Neural progenitor cell (in vitro differentiated cells): ENCODE measurements around the gene POLR2C. TPM values are rescaled to one million over a fixed set of nuclear protein-coding genes. Genes with fewer than 3 reads are reported as not detected.

Source experiments
- DNase-seq: peaks from one replicate; pipeline ENCODE4 v3.0.0-alpha.2; 2016; ENCODE audit warnings: low spot score
- H2AFZ ChIP-seq: fragments of 200-600 bp; sonication (generic); replicated peaks from 2 replicates; pipeline ENCODE4 v1.6.1; 2016; ENCODE audit warnings: antibody characterized with exemption
- H3F3A ChIP-seq: fragments of 200-600 bp; sonication (generic); 2 replicates; pipeline ENCODE4 v1.6.1; 2016; ENCODE audit warnings: antibody characterized with exemption, low read depth
- H3K27ac ChIP-seq: fragments of 200-600 bp; sonication (generic); 2 replicates; pipeline ENCODE4 v1.5.1; 2016; ENCODE audit warnings: mild to moderate bottlenecking
- H3K27me3 ChIP-seq: fragments of 200-600 bp; sonication (generic); 2 replicates; pipeline ENCODE4 v1.6.1; 2016; ENCODE audit warnings: mild to moderate bottlenecking, moderate library complexity
- H3K36me3 ChIP-seq: fragments of 200-600 bp; sonication (generic); 2 replicates; pipeline ENCODE4 v1.5.1; 2016
- H3K4me1 ChIP-seq: fragments of 200-600 bp; sonication (generic); 2 replicates; pipeline ENCODE4 v1.6.1; 2016; ENCODE audit warnings: mixed run types
- H3K4me2 ChIP-seq: fragments of 200-600 bp; sonication (generic); 2 replicates; pipeline ENCODE4 v1.6.1; 2016
- H3K4me3 ChIP-seq: fragments of 200-600 bp; sonication (generic); 2 replicates; pipeline ENCODE4 v1.5.1; 2016
- H3K79me2 ChIP-seq: fragments of 200-600 bp; sonication (generic); 2 replicates; pipeline ENCODE4 v1.6.1; 2016; ENCODE audit warnings: low read depth
- H3K9ac ChIP-seq: fragments of 200-600 bp; sonication (generic); 2 replicates; pipeline ENCODE4 v1.6.1; 2016
- H3K9me3 ChIP-seq: fragments of 200-600 bp; sonication (generic); 2 replicates; pipeline ENCODE4 v1.5.1; 2016; ENCODE audit warnings: low read depth
- H4K20me1 ChIP-seq: fragments of 200-600 bp; sonication (generic); 2 replicates; pipeline ENCODE4 v1.6.1; 2016; ENCODE audit warnings: low read depth
- H3K27ac Mint-ChIP-seq: 3 replicates; pipeline ENCODE4 v1.8.0; 2021; ENCODE audit warnings: mixed read lengths
- H3K27me3 Mint-ChIP-seq: 2 replicates; pipeline ENCODE4 v1.8.0; 2022; ENCODE audit warnings: low read depth, mild to moderate bottlenecking, inconsistent platforms, moderate library complexity, mixed read lengths; ENCODE audit not compliant: insufficient read depth
- H3K36me3 Mint-ChIP-seq: 3 replicates; pipeline ENCODE4 v1.8.0; 2021; ENCODE audit warnings: mixed read lengths
- H3K4me1 Mint-ChIP-seq: 3 replicates; pipeline ENCODE4 v1.8.0; 2021; ENCODE audit warnings: mixed read lengths
- H3K4me3 Mint-ChIP-seq: 3 replicates; pipeline ENCODE4 v1.8.0; 2021; ENCODE audit warnings: mild to moderate bottlenecking, moderate library complexity, mixed read lengths
- H3K9me3 Mint-ChIP-seq: 3 replicates; pipeline ENCODE4 v1.8.0; 2020; ENCODE audit warnings: mixed read lengths
- CTCF ChIP-seq: fragments of 200-600 bp; sonication (generic); IDR thresholded peaks from 2 replicates; pipeline ENCODE4 v1.5.1; 2017; ENCODE audit warnings: antibody characterized with exemption, mild to moderate bottlenecking
- EZH2 ChIP-seq: fragments of 200-600 bp; sonication (generic); IDR thresholded peaks from 2 replicates; pipeline ENCODE4 v1.6.1; 2017; ENCODE audit warnings: antibody characterized with exemption, mild to moderate bottlenecking, moderate library complexity
- EZH2phosphoT487 ChIP-seq: fragments of 200-600 bp; sonication (generic); IDR thresholded peaks from 2 replicates; pipeline ENCODE4 v1.6.1; 2017; ENCODE audit warnings: antibody characterized with exemption
- total RNA-seq: library from RNA; depleted of rRNA; stranded (reverse); fragments of >200 nt; gene quantifications from 2 replicates; pipeline ENCODE4 v1.2.3, GENCODE V29; 2015; ENCODE audit warnings: low replicate concordance

POLR2C gene
- total RNA-seq, 1 donor from 2014 or later, result 58.4 TPM

GRCh38 chr16:57482845-57483545 is 20.5 kb downstream of the POLR2C start:
- H3K9me3 ChIP-seq, result no peaks in the 10 kb centered on the region
- H3K27ac Mint-ChIP-seq, result no peak overlapping the region
- H3F3A ChIP-seq, result no peaks in the 10 kb centered on the region
- H3K4me1 Mint-ChIP-seq, result peaks cover 44% of the 10 kb centered on the region
- H2AFZ ChIP-seq, result no peak overlapping the region
- TF ChIP-seq EZH2, result no peak
- no peak for TF ChIP-seq EZH2phosphoT487
- TF ChIP-seq CTCF, result no peak
- no peaks in the 10 kb centered on the region for H3K36me3 ChIP-seq
- no peak overlapping the region for H3K4me3 ChIP-seq
- peak overlapping the region; percentile 48 for H3K4me3 Mint-ChIP-seq
- no peak overlapping the region for H3K27ac ChIP-seq
- H3K79me2 ChIP-seq, result no peaks in the 10 kb centered on the region
- peaks cover 9% of the 10 kb centered on the region for H3K27me3 Mint-ChIP-seq
- no peak overlapping the region for H3K4me2 ChIP-seq
- DNase-seq, result no peak
- no peaks in the 10 kb centered on the region for H3K36me3 Mint-ChIP-seq
- no peaks in the 10 kb centered on the region for H4K20me1 ChIP-seq
- peaks cover 22% of the 10 kb centered on the region for H3K27me3 ChIP-seq
- H3K9ac ChIP-seq, result no peak overlapping the region
- peaks cover 23% of the 10 kb centered on the region for H3K4me1 ChIP-seq
- no peaks in the 10 kb centered on the region for H3K9me3 Mint-ChIP-seq

- H3K27ac ChIP-seq, result no peak overlapping the region
- Mint-ChIP-seq H3K27me3 (peaks cover 14% of the 10 kb centered on the region), H3K4me3 (no peak overlapping the region), H3K9me3 (no peaks in the 10 kb centered on the region), H3K36me3 (no peaks in the 10 kb centered on the region), H3K4me1 (peaks cover 34% of the 10 kb centered on the region), H3K27ac (no peak overlapping the region)
- H3K9me3 ChIP-seq, result no peaks in the 10 kb centered on the region
- no peak overlapping the region for H3K4me2 ChIP-seq
- no peaks in the 10 kb centered on the region for H3K36me3 ChIP-seq
- no peaks in the 10 kb centered on the region for H4K20me1 ChIP-seq
- H3K27me3 ChIP-seq, result peaks cover 20% of the 10 kb centered on the region
- no peak overlapping the region for H3K4me3 ChIP-seq
- peaks cover 14% of the 10 kb centered on the region for H3K4me1 ChIP-seq
- no peaks in the 10 kb centered on the region for H3F3A ChIP-seq
- no peaks in the 10 kb centered on the region for H3K79me2 ChIP-seq
- no peak overlapping the region for H3K9ac ChIP-seq
- no peak for TF ChIP-seq EZH2phosphoT487
- TF ChIP-seq CTCF, result no peak
- no peak for TF ChIP-seq EZH2
- no peak for DNase-seq
- H2AFZ ChIP-seq, result no peak overlapping the region
Observed at GRCh38 chr16:57483725-57484514, 21.4 kb downstream of the POLR2C start.

- Histone ChIP-seq H4K20me1 (no peaks in the 10 kb centered on the region), H3F3A (no peaks in the 10 kb centered on the region), H2AFZ (no peak overlapping the region), H3K4me2 (no peak overlapping the region), H3K27me3 (peaks cover 15% of the 10 kb centered on the region), H3K79me2 (no peaks in the 10 kb centered on the region), H3K9ac (no peak overlapping the region), H3K4me3 (no peak overlapping the region), H3K27ac (no peak overlapping the region), H3K9me3 (no peaks in the 10 kb centered on the region), H3K36me3 (no peaks in the 10 kb centered on the region), H3K4me1 (peaks cover 9% of the 10 kb centered on the region)
- Mint-ChIP-seq H3K36me3 (no peaks in the 10 kb centered on the region), H3K27me3 (peaks cover 14% of the 10 kb centered on the region), H3K4me3 (peak overlapping the region; percentile 8), H3K4me1 (peaks cover 31% of the 10 kb centered on the region), H3K9me3 (peaks cover 3% of the 10 kb centered on the region), H3K27ac (no peak overlapping the region)
- TF ChIP-seq EZH2 (no peak), EZH2phosphoT487 (no peak), CTCF (no peak)
- no peak for DNase-seq
Observed at GRCh38 chr16:57484515-57485005, 22.1 kb downstream of the POLR2C start.
